GM19372 (cell line): Measurements from ENCODE around the gene RBM28.

Experiments used
- ATAC-seq: cut with Tn5 transposase; IDR thresholded peaks from one replicate; pipeline ENCODE4 v1.9.1; 2021; ENCODE audit warnings: mild to moderate bottlenecking, low read depth, moderate library complexity; ENCODE audit not compliant: unreplicated experiment

RBM28 gene

GRCh38 chr7:128350708-128351295 is 7.1 kb upstream of the RBM28 start:
- no peak for ATAC-seq

GRCh38 chr7:128349466-128349825 is 5.7 kb upstream of the RBM28 start:
- no peak for ATAC-seq

- no peak for ATAC-seq
Observed at GRCh38 chr7:128347647-128348097, 4.0 kb upstream of the RBM28 start.

- ATAC-seq, result no peak
Observed at GRCh38 chr7:128344431-128344774, 695 bp upstream of the RBM28 start.

- no peak for ATAC-seq
Observed at GRCh38 chr7:128341733-128342132, 2.0 kb downstream of the RBM28 start.

- ATAC-seq, result no peak
Observed at GRCh38 chr7:128335730-128336129, 8.0 kb downstream of the RBM28 start.

- no peak for ATAC-seq
Observed at GRCh38 chr7:128324368-128324680, 19.4 kb downstream of the RBM28 start.

- ATAC-seq, result no peak
Observed at GRCh38 chr7:128323459-128324367, 20.0 kb downstream of the RBM28 start.

GRCh38 chr7:128323040-128323439 is 20.7 kb downstream of the RBM28 start:
- ATAC-seq, result no peak

- no peak for ATAC-seq
Observed at GRCh38 chr7:128322040-128322643, 21.6 kb downstream of the RBM28 start.

- ATAC-seq, result no peak
Observed at GRCh38 chr7:128321044-128321422, 22.7 kb downstream of the RBM28 start.

GRCh38 chr7:128318691-128319090 is 25.0 kb downstream of the RBM28 start:
- ATAC-seq, result no peak

- no peak for ATAC-seq
Observed at GRCh38 chr7:128311013-128311412, 32.7 kb downstream of the RBM28 start.

- no peak for ATAC-seq
Observed at GRCh38 chr7:128310499-128310898, 33.2 kb downstream of the RBM28 start.

- ATAC-seq, result no peak
Observed at GRCh38 chr7:128309976-128310375, 33.7 kb downstream of the RBM28 start.

- ATAC-seq, result no peak
Observed at GRCh38 chr7:128309124-128309523, 34.6 kb downstream of the RBM28 start.

GRCh38 chr7:128307061-128307460 is 36.6 kb downstream of the RBM28 start:
- no peak for ATAC-seq

- ATAC-seq, result no peak
Observed at GRCh38 chr7:128304212-128304611, 39.5 kb downstream of the RBM28 start.

GRCh38 chr7:128303643-128304042 is 40.1 kb downstream of the RBM28 start:
- ATAC-seq, result no peak

- no peak for ATAC-seq
Observed at GRCh38 chr7:128303133-128303532, 40.6 kb downstream of the RBM28 start.

GRCh38 chr7:128302139-128302538 is 41.6 kb downstream of the RBM28 start:
- no peak for ATAC-seq

GRCh38 chr7:128299109-128299607 is 44.5 kb downstream of the RBM28 start:
- ATAC-seq, result no peak
